HCT116 (cell line): ENCODE results near the gene EXOSC1.

Source experiments
- CTCF ChIP-seq, 3 experiments: fragments of 200-600 bp in 1 of 3; sonication (generic) in 1 of 3; IDR thresholded peaks in 2 of 3; conservative IDR thresholded peaks in 1 of 3; 2 replicates each; pipeline ENCODE4 v1.5.1; 2012 to 2017; ENCODE audit warnings: low read depth in 2 of 3, low read length in 2 of 3, antibody characterized with exemption in 1 of 3, borderline replicate concordance in 1 of 3, control low read depth in 1 of 3, mild to moderate bottlenecking in 1 of 3, mixed read lengths in 1 of 3, mixed run types in 1 of 3, moderate library complexity in 1 of 3; ENCODE audit not compliant: insufficient read depth in 1 of 3
- POLR2AphosphoS5 ChIP-seq: IDR thresholded peaks from 2 replicates; pipeline ENCODE4 v1.6.1; 2011; ENCODE audit warnings: mild to moderate bottlenecking, low read depth, low read length, moderate library complexity
- REST ChIP-seq: IDR thresholded peaks from 2 replicates; pipeline ENCODE4 v1.6.1; 2012; ENCODE audit warnings: low read depth

GRCh38 chr10:97434055-97434454, 11.8 kb downstream of the EXOSC1 start:
- TF ChIP-seq CTCF (IDR thresholded peaks at IDR 0.05 in 2 of 3, conservative IDR thresholded peaks at IDR 0.05 in 1 of 3; ENCODE audit: borderline replicate concordance in 1 of 3, insufficient read depth in 1 of 3, low read depth in 2 of 3, low read length in 2 of 3) (no peak), POLR2AphosphoS5 (no peak; the same call in 1 of the 2 replicates), REST (no peak)
